Upper lobe of left lung (tissue), 6 donors: ENCODE data around the gene PRKAR1A. TPM values are rescaled to one million over a fixed set of nuclear protein-coding genes. Genes with fewer than 3 reads are reported as not detected.
A peak's percentile ranks its signal among the peaks of the same experiment; 100 is the strongest.

ENCODE experiments used
- ATAC-seq, 2 donors: fragments of 200-7000 bp; cut with Tn5 transposase; one replicate each; pipeline ENCODE4 v1.9.1; 2022; ENCODE audit warnings: mild to moderate bottlenecking in 2 of 2, moderate library complexity in 2 of 2; ENCODE audit not compliant: low FRiP score in 2 of 2
- DNase-seq, 2 donors: peaks; one replicate each; pipeline ENCODE4 v3.0.0-alpha.2; 2019 to 2020
- H3K27ac ChIP-seq, 4 donors: fragments of 200-600 bp; sonication (generic); one replicate each; pipeline ENCODE4 v1.5.1; 2016 to 2019
- H3K27me3 ChIP-seq, 4 donors: fragments of 200-600 bp; sonication (generic); one replicate each; pipeline ENCODE4 v1.5.1; 2017 to 2019
- H3K36me3 ChIP-seq, 4 donors: fragments of 200-600 bp; sonication (generic); one replicate each; pipeline ENCODE4 v1.5.1; 2016 to 2019
- H3K4me1 ChIP-seq, 4 donors: fragments of 200-600 bp; sonication (generic); one replicate each; pipeline ENCODE4 v1.5.1; 2018 to 2019
- H3K4me3 ChIP-seq, 4 donors: fragments of 200-600 bp; sonication (generic); one replicate each; pipeline ENCODE4 v1.5.1; 2017 to 2019; ENCODE audit warnings: mild to moderate bottlenecking in 2 of 4, moderate library complexity in 1 of 4
- H3K9me3 ChIP-seq, 4 donors: fragments of 200-600 bp; sonication (generic); one replicate each; pipeline ENCODE4 v1.5.1; 2018 to 2019
- CTCF ChIP-seq, 6 experiments: fragments of 450-650 bp in 4 of 6; fragments of 200-600 bp in 2 of 6; sonication (generic) in 2 of 6; IDR thresholded peaks; one replicate each; pipeline ENCODE4 v1.5.1; 2016 to 2019; ENCODE audit warnings: antibody characterized with exemption in 6 of 6
- EP300 ChIP-seq, 4 donors: sonication (generic); formaldehyde crosslinking; IDR thresholded peaks; one replicate each; pipeline ENCODE4 v1.5.1; 2017; ENCODE audit warnings: antibody characterized with exemption in 4 of 4, control low read depth in 2 of 4
- POLR2A ChIP-seq, 4 donors: fragments of 450-650 bp; IDR thresholded peaks; one replicate each; pipeline ENCODE4 v1.5.1; 2016 to 2017; ENCODE audit warnings: antibody characterized with exemption in 4 of 4, mild to moderate bottlenecking in 2 of 4
- POLR2AphosphoS5 ChIP-seq, 2 donors: sonication (generic); formaldehyde crosslinking; IDR thresholded peaks; one replicate each; pipeline ENCODE4 v1.5.1; 2017; ENCODE audit warnings: antibody characterized with exemption in 2 of 2
- WGBS, 2 donors: methylation state at CpG; one replicate each; pipeline ENCODE4 v1.1.5; 2017 to 2018; 5-methylcytosine and 5-hydroxymethylcytosine counted together
- total RNA-seq, 6 donors: library from RNA; depleted of rRNA in 4 of 6; stranded (reverse); fragments of >200 nt in 4 of 6; gene quantifications; one replicate each; pipeline versions ENCODE4 v1.1.0 to v1.2.1, GENCODE V29; 2016 to 2021
- donor health status: DM: no; HTN: no; CAD: no; lungs with moderate emphysema.
- donor health status: DM: no; HTN: yes; CAD: no; lungs with severe emphysema.

PRKAR1A gene
- total RNA-seq: 100 to 1,000 TPM; 161 to 490 (median 396) TPM

- TF ChIP-seq EP300 (IDR thresholded peaks at IDR 0.05) (peak in 1 of 4 donors; percentile 50), POLR2AphosphoS5 (IDR thresholded peaks at IDR 0.05) (peak; percentile 94 to 97), CTCF (IDR thresholded peaks at IDR 0.05) (peak in 3 of 6 experiments; percentile 34 to 59 (median 48)), POLR2A (IDR thresholded peaks at IDR 0.05) (peak in 3 of 4 donors; percentile 70 to 99 (median 87))
- 0 to 1% methylated on average over 20 to 40 of the region's 81 CpGs for WGBS, 2 donors
- no peaks in the 10 kb centered on the region for H3K9me3 ChIP-seq
- ATAC-seq: peak; percentile 94 to 96
- peak within 1 kb of the TSS; percentile 65 to 88 (median 78) for H3K4me3 ChIP-seq
- no peaks in the 10 kb centered on the region for H3K27me3 ChIP-seq
- peaks cover 39 to 55% (median 44%) of the 10 kb centered on the region in 4 donors for H3K4me1 ChIP-seq
- H3K27ac ChIP-seq: peak within 1 kb of the TSS; percentile 97 to 100 (median 98)
- peak; percentile 95 to 97 for DNase-seq
- H3K36me3 ChIP-seq: peaks cover 3 to 23% (median 5%) of the 10 kb centered on the region in 4 donors
These were observed at the start of gene PRKAR1A for GRCh38 chr17:68512247-68512959. PRKAR1A (plus strand) TSS chr17:68512430; CDS start chr17:68515400, 2,970 bp downstream.

GRCh38 chr17:68463211-68464019, 48.8 kb upstream of the PRKAR1A start:
- Histone ChIP-seq H3K27ac (no peak overlapping the region), H3K4me3 (no peak overlapping the region), H3K27me3 (no peaks in the 10 kb centered on the region), H3K9me3 (no peaks in the 10 kb centered on the region), H3K4me1 (peaks cover 18 to 33% (median 25%) of the 10 kb centered on the region in 4 donors), H3K36me3 (no peaks in the 10 kb centered on the region)
- ATAC-seq: no peak
- no peak for DNase-seq
- TF ChIP-seq EP300 (IDR thresholded peaks at IDR 0.05) (no peak), CTCF (IDR thresholded peaks at IDR 0.05) (no peak), POLR2A (IDR thresholded peaks at IDR 0.05) (no peak), POLR2AphosphoS5 (IDR thresholded peaks at IDR 0.05) (no peak)
- WGBS, 2 donors: 47 to 54% methylated on average over 6 of the region's 6 CpGs

- 47 to 74% methylated on average over 5 of the region's 5 CpGs for WGBS, 2 donors
- Histone ChIP-seq H3K9me3 (no peaks in the 10 kb centered on the region), H3K4me3 (no peak overlapping the region), H3K27me3 (no peaks in the 10 kb centered on the region), H3K36me3 (no peaks in the 10 kb centered on the region), H3K27ac (no peak overlapping the region), H3K4me1 (no peaks in the 10 kb centered on the region)
- no peak for TF ChIP-seq EP300 (IDR thresholded peaks at IDR 0.05)
- TF ChIP-seq POLR2AphosphoS5 (IDR thresholded peaks at IDR 0.05): no peak
- TF ChIP-seq POLR2A (IDR thresholded peaks at IDR 0.05): no peak
- TF ChIP-seq CTCF (IDR thresholded peaks at IDR 0.05): no peak
- DNase-seq (no peak), ATAC-seq (no peak)
These were observed 43.9 kb upstream of the PRKAR1A start for GRCh38 chr17:68468334-68468733.

- ATAC-seq (no peak), DNase-seq (no peak)
- WGBS, 2 donors: 79 to 97% methylated on average over 1 of the region's 1 CpG
- H3K4me3 ChIP-seq: no peak overlapping the region
- H3K9me3 ChIP-seq: no peaks in the 10 kb centered on the region
- no peaks in the 10 kb centered on the region for H3K4me1 ChIP-seq
- no peaks in the 10 kb centered on the region for H3K36me3 ChIP-seq
- no peak for TF ChIP-seq EP300 (IDR thresholded peaks at IDR 0.05)
- TF ChIP-seq POLR2A (IDR thresholded peaks at IDR 0.05): no peak
- TF ChIP-seq CTCF (IDR thresholded peaks at IDR 0.05): no peak
- no peak for TF ChIP-seq POLR2AphosphoS5 (IDR thresholded peaks at IDR 0.05)
- no peak overlapping the region for H3K27ac ChIP-seq
- no peaks in the 10 kb centered on the region for H3K27me3 ChIP-seq
These were observed 43.4 kb upstream of the PRKAR1A start for GRCh38 chr17:68468788-68469187.
